HG02759 (cell line): ENCODE data around the gene TPRN.

Experiments
- ATAC-seq: cut with Tn5 transposase; IDR thresholded peaks from one replicate; pipeline ENCODE4 v1.9.1; 2021; ENCODE audit warnings: mild to moderate bottlenecking, moderate library complexity; ENCODE audit not compliant: unreplicated experiment

The TPRN gene

DNA sequence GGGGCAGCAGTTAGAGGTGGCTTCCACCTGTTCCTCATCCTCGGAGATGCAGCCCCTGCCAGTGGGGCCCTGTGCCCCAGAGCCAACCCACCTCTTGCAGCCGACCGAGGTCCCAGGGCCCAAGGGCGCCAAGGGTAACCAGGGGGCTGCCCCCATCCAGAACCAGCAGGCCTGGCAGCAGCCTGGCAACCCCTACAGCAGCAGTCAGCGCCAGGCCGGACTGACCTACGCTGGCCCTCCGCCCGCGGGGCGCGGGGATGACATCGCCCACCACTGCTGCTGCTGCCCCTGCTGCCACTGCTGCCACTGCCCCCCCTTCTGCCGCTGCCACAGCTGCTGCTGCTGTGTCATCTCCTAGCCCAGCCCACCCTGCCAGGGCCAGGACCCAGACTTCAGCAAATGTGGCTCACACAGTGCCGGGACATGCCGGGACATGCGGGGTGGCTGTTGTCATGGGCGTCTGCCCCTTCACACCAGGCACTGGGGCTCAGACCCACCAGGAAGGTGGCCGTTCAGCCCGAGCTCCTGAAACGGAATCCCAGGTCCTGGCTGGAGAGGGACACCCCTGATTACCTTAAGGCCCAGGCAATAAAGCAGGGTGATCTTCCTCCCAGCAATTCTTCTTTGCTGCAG lies 25.3 kb upstream of the TPRN start:
- no peak for ATAC-seq

- ATAC-seq: no peak
These were observed 24.5 kb upstream of the TPRN start, which contains the start of gene CYSRT1 for GRCh38 chr9:137224830-137225694. CYSRT1 (plus strand) TSS chr9:137225174; CDS start chr9:137225622, 448 bp downstream.

GRCh38 chr9:137223078-137223970 lies 22.8 kb upstream of the TPRN start:
- peak; percentile 76 for ATAC-seq

GRCh38 chr9:137222190-137223077 lies 21.9 kb upstream of the TPRN start, which contains the start of gene RNF208:
RNF208 (minus strand) TSS chr9:137222240; CDS start chr9:137221212, 1,028 bp downstream.
- ATAC-seq: peak; percentile 5

- ATAC-seq: no peak
These were observed 21.1 kb upstream of the TPRN start for GRCh38 chr9:137221506-137222111.

DNA sequence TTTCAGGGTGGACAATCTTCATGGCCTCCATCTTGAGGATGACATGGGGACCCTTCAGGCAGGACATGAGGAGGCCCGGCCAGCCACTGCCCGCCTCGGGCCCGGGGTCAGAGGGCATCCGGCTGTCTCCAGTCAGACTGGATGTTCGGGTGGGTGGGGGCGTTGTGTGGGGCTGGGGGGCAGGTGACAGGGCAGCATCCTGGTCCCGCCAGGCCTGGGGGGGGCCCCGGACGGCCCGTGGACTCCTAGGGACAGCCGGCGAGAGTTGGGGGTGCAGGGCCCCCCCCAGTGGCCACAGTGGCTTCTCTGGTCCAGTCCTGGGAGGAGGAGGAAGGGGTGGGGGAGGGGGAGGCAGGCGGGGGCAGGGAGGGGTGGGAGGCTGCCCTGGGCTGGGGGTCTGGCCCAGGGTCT lies 20.6 kb upstream of the TPRN start:
- ATAC-seq: no peak

DNA sequence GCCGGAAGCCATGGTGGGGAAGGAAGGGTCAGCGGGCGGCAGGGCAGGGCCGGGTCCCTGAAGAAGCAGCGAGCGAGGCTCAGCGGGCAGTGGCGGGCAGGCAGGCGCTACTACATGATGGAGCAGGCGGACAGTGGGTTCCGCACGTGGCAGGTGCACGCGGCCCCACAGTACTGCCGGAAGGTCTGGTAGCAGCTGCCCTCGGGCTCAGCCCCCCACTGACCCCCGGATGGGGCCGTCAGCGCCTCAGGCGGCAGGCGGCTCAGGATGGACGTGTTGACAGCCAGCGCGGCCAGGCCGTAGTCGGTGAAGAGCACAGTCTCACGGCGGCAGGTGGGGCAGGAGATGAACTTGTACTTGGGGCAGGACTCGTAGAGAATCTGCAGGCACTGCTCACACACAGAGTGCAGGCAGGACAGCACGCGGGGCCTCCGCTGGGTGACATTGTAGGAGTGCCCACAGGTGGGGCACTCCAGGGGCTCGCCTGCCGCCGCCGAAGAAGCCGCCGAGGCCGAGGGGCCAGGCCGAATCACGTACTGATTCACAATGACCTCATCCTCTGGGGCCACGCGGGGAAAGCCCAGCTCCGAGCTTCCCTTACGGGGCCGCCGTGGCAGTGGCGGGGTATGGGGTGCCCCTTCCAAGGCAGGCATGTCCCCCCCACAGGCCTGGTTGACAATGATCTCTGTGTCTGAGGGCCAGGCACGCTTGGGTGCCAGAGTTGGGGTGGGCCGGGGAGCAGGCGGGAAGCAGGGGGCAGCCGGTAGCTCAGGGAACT lies 20.0 kb upstream of the TPRN start:
- ATAC-seq: no peak

DNA sequence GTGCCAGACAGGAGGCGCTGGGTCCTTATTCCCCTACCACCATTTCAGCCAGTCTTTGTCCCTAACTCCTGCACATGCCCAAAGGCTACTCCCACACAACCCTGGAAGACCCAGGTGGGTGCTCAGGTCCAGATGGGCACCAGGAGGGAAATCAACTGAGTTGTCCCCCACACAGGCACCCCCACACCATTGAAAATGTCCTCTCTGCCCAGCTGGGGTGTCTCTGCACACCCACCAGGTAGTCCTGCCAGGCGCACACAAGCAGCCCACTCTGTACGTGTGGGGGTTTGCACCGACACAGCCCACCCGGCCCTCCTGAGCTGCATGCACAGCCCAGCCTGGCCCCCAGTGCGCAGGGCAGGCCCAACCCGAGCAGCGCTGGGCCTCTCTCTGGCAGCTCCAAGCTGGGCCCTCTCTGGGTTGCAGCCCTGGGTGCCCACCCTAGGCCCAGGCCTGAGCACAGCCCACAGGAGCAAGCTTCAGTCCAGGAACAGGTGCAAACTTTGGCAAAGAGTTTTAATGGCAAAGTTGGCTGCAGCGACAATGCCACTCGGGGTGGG lies 19.3 kb upstream of the TPRN start:
- no peak for ATAC-seq

GRCh38 chr9:137218754-137219271 lies 18.3 kb upstream of the TPRN start:
- no peak for ATAC-seq

DNA sequence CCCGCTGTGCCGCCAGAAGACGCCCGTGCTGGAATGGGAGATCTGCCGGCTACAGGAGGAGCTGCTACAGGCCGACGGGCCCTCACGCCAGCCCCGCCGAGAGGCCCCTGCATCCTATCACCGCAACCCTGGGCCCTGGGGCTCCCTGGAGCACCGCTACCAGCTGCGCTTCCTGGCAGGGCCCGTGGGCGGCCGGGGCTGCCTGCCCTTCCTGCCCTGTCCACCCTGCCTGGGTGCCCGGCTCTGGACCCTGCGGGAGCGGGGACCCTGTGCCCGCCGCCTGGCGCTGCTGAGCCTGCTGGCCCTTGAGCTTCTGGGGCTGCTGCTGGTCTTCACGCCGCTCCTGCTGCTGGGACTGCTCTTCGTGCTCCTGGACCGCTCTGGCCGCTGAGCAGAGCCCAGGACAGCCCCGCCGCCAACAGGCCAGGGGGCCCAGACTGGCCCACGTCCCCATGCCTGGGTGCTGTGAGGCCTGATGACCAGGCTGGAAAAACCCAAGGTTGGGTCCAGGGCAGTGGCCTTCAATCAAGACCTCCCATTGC lies 17.7 kb upstream of the TPRN start:
- no peak for ATAC-seq

DNA sequence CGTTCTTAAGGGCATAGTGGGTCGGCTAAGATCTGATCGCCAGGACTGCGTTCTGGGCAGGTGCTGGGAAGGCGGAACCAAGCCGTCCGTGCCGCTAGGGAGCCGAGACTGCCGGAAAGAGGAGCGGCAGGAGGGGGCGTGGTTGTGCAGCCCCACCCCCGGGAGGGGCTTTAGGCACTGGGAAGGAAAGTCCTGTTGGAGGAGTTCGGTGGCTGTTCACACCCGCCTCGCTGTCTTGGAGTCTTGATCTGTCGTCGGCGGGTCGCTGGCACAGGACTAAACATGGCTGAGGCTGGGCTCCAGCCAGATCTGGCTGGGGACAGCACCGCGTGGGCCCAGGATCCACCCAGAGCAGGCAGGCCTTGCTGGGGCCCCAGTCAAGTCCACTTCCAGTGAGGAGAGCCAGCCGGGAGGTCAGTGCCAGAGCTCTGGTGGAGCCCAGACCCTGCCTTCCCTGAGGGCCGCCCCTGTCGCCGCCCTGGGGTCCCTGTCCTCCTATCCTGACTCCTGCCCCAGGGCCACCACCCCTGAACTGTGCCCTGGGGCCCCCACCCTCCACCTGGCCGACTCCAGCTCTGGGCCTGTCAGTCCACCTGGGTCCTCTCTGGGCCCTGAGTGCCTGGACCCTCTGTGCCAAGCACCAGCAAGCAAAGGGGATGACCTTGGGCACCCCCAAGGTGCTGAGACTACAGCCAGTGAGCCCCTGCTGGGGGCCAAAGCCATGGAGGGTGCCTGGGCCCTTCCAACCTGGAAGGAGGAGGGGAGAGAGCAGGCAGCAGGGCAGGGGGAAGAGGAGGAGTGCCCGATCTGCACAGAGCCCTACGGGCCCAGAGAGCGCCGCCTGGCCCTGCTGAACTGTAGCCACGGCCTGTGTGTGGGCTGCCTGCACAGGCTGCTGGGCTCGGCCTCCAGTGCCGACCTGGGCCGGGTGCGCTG lies 17.0 kb upstream of the TPRN start:
- no peak for ATAC-seq

DNA sequence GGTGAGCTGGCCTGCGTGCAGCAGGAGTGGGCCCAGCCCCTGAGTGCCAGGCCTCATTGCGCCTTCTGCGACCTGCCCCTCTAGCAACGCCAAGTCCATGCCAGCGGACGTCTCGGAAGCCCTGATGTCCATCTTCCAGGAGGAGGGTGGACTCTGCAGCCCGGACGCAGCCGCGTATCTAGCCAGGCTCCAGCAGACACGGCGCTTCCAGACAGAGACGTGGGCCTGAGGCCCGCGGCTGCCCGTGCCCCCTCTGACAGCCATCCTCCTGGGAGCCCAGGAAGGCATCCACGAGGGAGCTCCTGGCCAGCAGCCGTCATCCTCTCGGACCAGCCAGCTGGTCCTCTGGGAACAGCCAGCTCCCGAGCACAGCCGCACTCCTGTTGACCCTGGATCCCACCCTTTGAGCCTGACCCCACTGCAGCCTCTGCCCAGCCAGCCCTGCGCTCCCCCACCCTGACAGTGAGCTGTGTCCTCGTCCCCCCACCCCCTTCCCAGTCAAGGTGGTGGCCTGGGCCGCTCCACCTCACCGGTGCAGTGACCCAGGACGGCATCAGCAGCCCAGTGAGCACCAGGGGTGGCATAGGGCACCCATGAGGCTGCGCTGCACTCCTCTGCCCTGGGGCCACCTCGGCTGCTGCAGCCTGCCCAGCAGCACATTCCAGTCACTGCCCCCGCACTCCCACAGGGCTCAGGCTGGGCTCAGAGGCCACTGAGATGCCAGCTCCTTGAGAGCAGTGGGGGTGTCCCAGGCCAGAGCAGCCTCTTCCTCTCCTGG lies 15.8 kb upstream of the TPRN start:
- no peak for ATAC-seq

DNA sequence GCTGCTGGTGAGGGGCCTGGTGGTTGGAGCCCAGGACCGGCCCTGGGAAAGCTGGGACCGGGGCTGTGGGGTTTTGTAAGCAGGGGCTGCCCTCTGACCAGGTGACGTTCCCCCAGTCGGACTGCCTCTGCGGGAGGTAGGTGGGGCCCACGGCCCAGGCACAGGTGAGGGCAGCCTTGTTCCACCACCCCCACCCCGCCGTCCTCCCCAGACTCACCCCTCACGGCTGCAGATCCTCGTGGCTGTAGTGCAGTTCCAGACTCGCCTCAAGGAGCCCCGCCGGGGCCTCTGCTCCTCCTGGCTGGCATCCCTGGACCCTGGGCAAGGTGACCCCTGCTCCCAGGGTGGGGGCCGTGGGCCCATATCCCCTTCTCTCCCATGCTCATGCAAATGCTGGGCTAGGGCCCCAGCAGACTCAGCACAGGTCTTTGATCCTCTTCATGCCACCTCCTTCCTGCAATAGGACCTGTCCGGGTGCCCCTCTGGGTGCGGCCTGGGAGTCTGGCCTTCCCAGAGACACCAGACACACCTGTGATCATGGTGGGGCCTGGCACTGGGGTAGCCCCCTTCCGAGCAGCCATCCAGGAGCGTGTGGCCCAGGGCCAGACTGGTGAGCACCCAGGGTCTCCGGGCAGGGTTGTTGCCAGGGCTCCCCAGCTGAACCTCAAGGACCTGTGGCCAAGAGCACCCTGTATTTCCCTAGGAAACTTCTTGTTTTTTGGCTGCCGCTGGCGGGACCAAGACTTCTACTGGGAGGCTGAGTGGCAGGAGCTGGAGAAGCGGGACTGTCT lies 14.8 kb upstream of the TPRN start:
- no peak for ATAC-seq

GRCh38 chr9:137214620-137215019 lies 14.1 kb upstream of the TPRN start:
- no peak for ATAC-seq
